Measurements from ENCODE around the gene TIMP1. TPM values are rescaled to one million over a fixed set of nuclear protein-coding genes. Genes with fewer than 3 reads are reported as not detected.

Gene TIMP1
- total and polyA plus RNA-seq, 10 of the 15 experiments (the other 5 are each of a cell fraction or from before 2014, with no cell fraction given): 101 to 341 (median 134) TPM

GRCh38 chrX:47543496-47543895, 38.7 kb upstream of the TIMP1 start (continued):
- TF ChIP-seq, protein P1, sequence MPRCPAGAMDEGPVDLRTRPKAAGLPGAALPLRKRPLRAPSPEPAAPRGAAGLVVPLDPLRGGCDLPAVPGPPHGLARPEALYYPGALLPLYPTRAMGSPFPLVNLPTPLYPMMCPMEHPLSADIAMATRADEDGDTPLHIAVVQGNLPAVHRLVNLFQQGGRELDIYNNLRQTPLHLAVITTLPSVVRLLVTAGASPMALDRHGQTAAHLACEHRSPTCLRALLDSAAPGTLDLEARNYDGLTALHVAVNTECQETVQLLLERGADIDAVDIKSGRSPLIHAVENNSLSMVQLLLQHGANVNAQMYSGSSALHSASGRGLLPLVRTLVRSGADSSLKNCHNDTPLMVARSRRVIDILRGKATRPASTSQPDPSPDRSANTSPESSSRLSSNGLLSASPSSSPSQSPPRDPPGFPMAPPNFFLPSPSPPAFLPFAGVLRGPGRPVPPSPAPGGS (IDR thresholded peaks at IDR 0.05; ENCODE audit: borderline replicate concordance, insufficient read depth, low read depth, low read length, poor library complexity, severe bottlenecking): no peak
- TF ChIP-seq TCF3 (IDR thresholded peaks at IDR 0.05; ENCODE audit: borderline replicate concordance, insufficient read depth, low read depth, low read length) (no peak), NKRF (conservative IDR thresholded peaks at IDR 0.05) (no peak)

GRCh38 chrX:47556045-47556623, 26.1 kb upstream of the TIMP1 start:
- no peaks in the 10 kb centered on the region for H4K20me1 ChIP-seq (ENCODE audit: control insufficient read depth, insufficient read depth)
- WGBS (ENCODE audit: insufficient coverage, insufficient replicate concordance, low lambda C conversion rate, missing lambda C conversion rate): 33% methylated on average over 20 of the region's 20 CpGs
- intact Hi-C loops (cut with micrococcal nuclease; ENCODE audit: unreplicated experiment): no loop called here
- POLR2A ChIA-PET: interaction anchor here (0.7 to 1.8 kb wide), 5 partner anchors 14 to 411 kb away, joined by 3 to 6 read pairs (median 3); partner anchors contain the start of genes NDUFB11 and RBM10
- no peaks in the 10 kb centered on the region for H3K9me3 ChIP-seq (replicated peaks; ENCODE audit: control insufficient read depth, insufficient read depth, low read length)
- H3K9ac ChIP-seq (ENCODE audit: control insufficient read depth, insufficient read depth, low read length): peak overlapping the region; percentile 60; the same call in 1 of the 2 replicates
- DNase-seq (ENCODE audit: low read depth, low spot score) (peak; percentile 68), FAIRE-seq (peak; percentile 80), ATAC-seq (peak; percentile 95)
- H3K27ac ChIP-seq (ENCODE audit: control insufficient read depth, insufficient read depth): peak overlapping the region; percentile 47; the same call in 1 of the 2 replicates
- peak overlapping the region; percentile 61 for H3K4me2 ChIP-seq (ENCODE audit: control insufficient read depth, insufficient read depth)
- RAD21 ChIA-PET (ENCODE audit: unreplicated experiment): interaction anchor here (1.2 kb wide), 2 partner anchors 15 to 73 kb away, joined by 4 read pairs; no protein-coding TSS in a partner anchor
- H3K27me3 ChIP-seq (replicated peaks in 1 of 2; ENCODE audit: control insufficient read depth in 2 of 2, insufficient read depth in 2 of 2, low read length in 1 of 2): no peaks in the 10 kb centered on the region
- SMC1A ChIA-PET (ENCODE audit: uncharacterized antibody, unreplicated experiment): interaction anchor here (0.8 to 1.6 kb wide), 5 partner anchors 17 to 73 kb away, joined by 3 to 4 read pairs (median 4); no protein-coding TSS in a partner anchor
- no peaks in the 10 kb centered on the region; the same call in 1 of the 2 replicates for H3K79me2 ChIP-seq (ENCODE audit: control insufficient read depth, insufficient read depth, low read length)
- no peaks in the 10 kb centered on the region for H3K36me3 ChIP-seq (ENCODE audit: control insufficient read depth in 2 of 2, insufficient read depth in 2 of 2, low read length in 1 of 2)
- CTCF ChIA-PET: interaction anchor here (0.6 to 2.5 kb wide), 4 partner anchors 8 to 274 kb away, joined by 3 to 7 read pairs (median 6); no protein-coding TSS in a partner anchor
- H3K4me3 ChIP-seq: peak overlapping the region; percentile 51; the same call in 1 of the 2 replicates
- no peaks in the 10 kb centered on the region for H3K4me1 ChIP-seq (ENCODE audit: control insufficient read depth, insufficient read depth, low read length)
- in situ Hi-C loops (cut with MboI): no loop called here
- H2AFZ ChIP-seq (ENCODE audit: control insufficient read depth, low read depth, low read length): peak overlapping the region; percentile 46
- BruUV-seq (replicated peaks): no TSS peak
- TF ChIP-seq PBX3 (IDR thresholded peaks at IDR 0.05; ENCODE audit: insufficient replicate concordance, low read depth, low read length) (peak; percentile 93), BHLHE40 (IDR thresholded peaks at IDR 0.05; ENCODE audit: borderline replicate concordance in 1 of 2, low read depth in 2 of 2, low read length in 1 of 2) (peak; percentile 7 to 65; a peak in 2 of 4 replicates), CHD2 (IDR thresholded peaks at IDR 0.05; ENCODE audit: borderline replicate concordance, low read depth, low read length) (peak; percentile 92), NFYB (IDR thresholded peaks at IDR 0.05; ENCODE audit: insufficient read depth, low read depth, low read length) (peak; percentile 98), DPF2 (IDR thresholded peaks at IDR 0.05) (0 out of 2 replicates have a peak, but pooled peaks have one; percentile 17), PML (IDR thresholded peaks at IDR 0.05; ENCODE audit: low read length) (peak; percentile 50; the same call in 1 of the 2 replicates), STAT3 (IDR thresholded peaks at IDR 0.05; ENCODE audit: low read depth, low read length) (no peak), TBL1XR1 (IDR thresholded peaks at IDR 0.05; ENCODE audit: low read depth, low read length) (no peak), SP1 (IDR thresholded peaks at IDR 0.05; ENCODE audit: low read depth, low read length) (peak; percentile 96), BCL11A (IDR thresholded peaks at IDR 0.05; ENCODE audit: low read depth, low read length) (no peak), POLR2A (IDR thresholded peaks at IDR 0.05; ENCODE audit: low read depth, low read length) (peak; percentile 76)
- TF ChIP-seq, protein P2, sequence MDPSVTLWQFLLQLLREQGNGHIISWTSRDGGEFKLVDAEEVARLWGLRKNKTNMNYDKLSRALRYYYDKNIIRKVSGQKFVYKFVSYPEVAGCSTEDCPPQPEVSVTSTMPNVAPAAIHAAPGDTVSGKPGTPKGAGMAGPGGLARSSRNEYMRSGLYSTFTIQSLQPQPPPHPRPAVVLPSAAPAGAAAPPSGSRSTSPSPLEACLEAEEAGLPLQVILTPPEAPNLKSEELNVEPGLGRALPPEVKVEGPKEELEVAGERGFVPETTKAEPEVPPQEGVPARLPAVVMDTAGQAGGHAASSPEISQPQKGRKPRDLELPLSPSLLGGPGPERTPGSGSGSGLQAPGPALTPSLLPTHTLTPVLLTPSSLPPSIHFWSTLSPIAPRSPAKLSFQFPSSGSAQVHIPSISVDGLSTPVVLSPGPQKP (IDR thresholded peaks at IDR 0.05; ENCODE audit: low read depth, low read length): no peak

All from GM12878 (cell line).